ENCODE measurements around the gene LENG8. TPM values are rescaled to one million over a fixed set of nuclear protein-coding genes. Genes with fewer than 3 reads are reported as not detected.

Gene LENG8
- total RNA-seq, 4 donors from 2014 or later: 154 to 481 (median 360) TPM

GRCh38 chr19:54424660-54425381, 24.2 kb upstream of the LENG8 start:
- no peak for DNase-seq

GRCh38 chr19:54425382-54425723, 23.6 kb upstream of the LENG8 start:
- peaks cover 0 to 6% of the 10 kb centered on the region in 2 donors for H3K27me3 ChIP-seq
- H3K9me3 ChIP-seq: no peaks in the 10 kb centered on the region
- DNase-seq: no peak
- H3K36me3 ChIP-seq: no peaks in the 10 kb centered on the region
- TF ChIP-seq CTCF (IDR thresholded peaks at IDR 0.05): no peak
- TF ChIP-seq POLR2A (IDR thresholded peaks at IDR 0.05): no peak
- no peak overlapping the region for H3K27ac ChIP-seq
- no peak overlapping the region for H3K4me3 ChIP-seq
- peaks cover 0 to 8% (median 3%) of the 10 kb centered on the region in 4 donors for H3K4me1 ChIP-seq

More at GRCh38 chr19:54424660-54425381, 24.2 kb upstream of the LENG8 start:
- peaks cover 0 to 2% (median 0%) of the 10 kb centered on the region in 4 donors for H3K4me1 ChIP-seq
- peaks cover 0 to 7% of the 10 kb centered on the region in 2 donors for H3K27me3 ChIP-seq
- no peaks in the 10 kb centered on the region for H3K9me3 ChIP-seq
- no peaks in the 10 kb centered on the region for H3K36me3 ChIP-seq
- no peak for TF ChIP-seq CTCF (IDR thresholded peaks at IDR 0.05)
- TF ChIP-seq POLR2A (IDR thresholded peaks at IDR 0.05): no peak
- no peak overlapping the region for H3K27ac ChIP-seq
- no peak overlapping the region for H3K4me3 ChIP-seq

- H3K4me1 ChIP-seq: peaks cover 0 to 15% (median 7%) of the 10 kb centered on the region in 4 donors
- H3K4me3 ChIP-seq: no peak overlapping the region
- no peaks in the 10 kb centered on the region for H3K36me3 ChIP-seq
- H3K27ac ChIP-seq: no peak overlapping the region
- H3K27me3 ChIP-seq: no peaks in the 10 kb centered on the region
- H3K9me3 ChIP-seq: no peaks in the 10 kb centered on the region
- TF ChIP-seq CTCF (IDR thresholded peaks at IDR 0.05) (no peak), POLR2A (IDR thresholded peaks at IDR 0.05) (no peak)
- DNase-seq: no peak
Observed at GRCh38 chr19:54426291-54426931, 22.6 kb upstream of the LENG8 start.

GRCh38 chr19:54427586-54427985, 21.4 kb upstream of the LENG8 start:
- Histone ChIP-seq H3K9me3 (no peaks in the 10 kb centered on the region), H3K27ac (no peak overlapping the region), H3K4me1 (peaks cover 0 to 19% (median 7%) of the 10 kb centered on the region in 4 donors), H3K4me3 (no peak overlapping the region), H3K27me3 (no peaks in the 10 kb centered on the region), H3K36me3 (no peaks in the 10 kb centered on the region)
- TF ChIP-seq CTCF (IDR thresholded peaks at IDR 0.05): no peak
- TF ChIP-seq POLR2A (IDR thresholded peaks at IDR 0.05): no peak
- DNase-seq: no peak

GRCh38 chr19:54428323-54429175, 20.4 kb upstream of the LENG8 start:
- Histone ChIP-seq H3K4me1 (peaks cover 0 to 19% (median 7%) of the 10 kb centered on the region in 4 donors), H3K4me3 (no peak overlapping the region), H3K9me3 (no peaks in the 10 kb centered on the region), H3K36me3 (no peaks in the 10 kb centered on the region), H3K27me3 (no peaks in the 10 kb centered on the region), H3K27ac (no peak overlapping the region)
- no peak for TF ChIP-seq CTCF (IDR thresholded peaks at IDR 0.05)
- TF ChIP-seq POLR2A (IDR thresholded peaks at IDR 0.05): no peak
- no peak for DNase-seq

Data from Peyer's patch (tissue), 4 donors.